Chondrocyte (in vitro differentiated cells): Measurements from ENCODE around the gene DAZAP1. TPM values are rescaled to one million over a fixed set of nuclear protein-coding genes. Genes with fewer than 3 reads are reported as not detected.

Experiments used
- DNase-seq: peaks from one replicate; pipeline ENCODE4 v3.0.0; 2021; ENCODE audit warnings: mixed read lengths, low spot score
- H3K27ac Mint-ChIP-seq: one replicate; pipeline ENCODE4 v1.8.0; 2021; ENCODE audit warnings: mild to moderate bottlenecking, moderate library complexity, mixed read lengths; ENCODE audit not compliant: unreplicated experiment
- H3K27me3 Mint-ChIP-seq: 2 replicates; pipeline ENCODE4 v1.8.0; 2021; ENCODE audit warnings: low read depth, mixed read lengths
- H3K36me3 Mint-ChIP-seq: 2 replicates; pipeline ENCODE4 v1.8.0; 2021; ENCODE audit warnings: low read depth, mixed read lengths
- H3K4me1 Mint-ChIP-seq: 2 replicates; pipeline ENCODE4 v1.8.0; 2021; ENCODE audit warnings: low read depth, mild to moderate bottlenecking, mixed read lengths
- H3K4me3 Mint-ChIP-seq: one replicate; pipeline ENCODE4 v1.8.0; 2021; ENCODE audit warnings: mild to moderate bottlenecking, moderate library complexity, mixed read lengths; ENCODE audit not compliant: unreplicated experiment
- H3K9me3 Mint-ChIP-seq: 2 replicates; pipeline ENCODE4 v1.8.0; 2021; ENCODE audit warnings: low read depth, mixed read lengths
- total RNA-seq: library from RNA; stranded (reverse); gene quantifications from 3 replicates; pipeline ENCODE4 v1.2.1, GENCODE V29; 2021
- TF ChIP-seq, protein P1 (sequence below): fragments of 200-600 bp; sonication (generic); IDR thresholded peaks from 2 replicates; pipeline ENCODE4 v1.5.0; 2021; ENCODE audit warnings: antibody characterized with exemption, mild to moderate bottlenecking, moderate library complexity

Gene DAZAP1
- total RNA-seq, 1 donor from 2014 or later = 88.0 TPM

DNA sequence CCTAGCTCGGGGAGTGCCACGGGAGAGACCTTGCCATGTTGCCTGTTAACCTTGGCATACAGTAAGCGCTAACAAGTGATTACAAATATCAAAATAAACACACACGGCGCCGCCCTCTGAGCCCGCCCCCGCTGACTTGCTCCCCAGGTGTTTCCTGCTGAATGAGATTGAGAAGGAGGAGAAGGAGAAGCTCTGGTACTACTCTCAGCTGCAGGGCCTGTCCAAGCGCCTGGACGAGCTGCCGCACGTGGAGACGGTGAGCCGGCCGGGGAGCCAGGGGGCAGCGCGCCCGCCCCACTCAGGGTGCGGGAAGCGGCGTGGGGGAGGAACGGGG lies 47.6 kb downstream of the DAZAP1 start:
- Mint-ChIP-seq H3K27ac (no peak overlapping the region), H3K36me3 (peaks cover 6% of the 10 kb centered on the region), H3K4me1 (peaks cover 9% of the 10 kb centered on the region), H3K9me3 (no peaks in the 10 kb centered on the region), H3K27me3 (peaks cover 24% of the 10 kb centered on the region), H3K4me3 (no peak overlapping the region)
- TF ChIP-seq, protein P1, sequence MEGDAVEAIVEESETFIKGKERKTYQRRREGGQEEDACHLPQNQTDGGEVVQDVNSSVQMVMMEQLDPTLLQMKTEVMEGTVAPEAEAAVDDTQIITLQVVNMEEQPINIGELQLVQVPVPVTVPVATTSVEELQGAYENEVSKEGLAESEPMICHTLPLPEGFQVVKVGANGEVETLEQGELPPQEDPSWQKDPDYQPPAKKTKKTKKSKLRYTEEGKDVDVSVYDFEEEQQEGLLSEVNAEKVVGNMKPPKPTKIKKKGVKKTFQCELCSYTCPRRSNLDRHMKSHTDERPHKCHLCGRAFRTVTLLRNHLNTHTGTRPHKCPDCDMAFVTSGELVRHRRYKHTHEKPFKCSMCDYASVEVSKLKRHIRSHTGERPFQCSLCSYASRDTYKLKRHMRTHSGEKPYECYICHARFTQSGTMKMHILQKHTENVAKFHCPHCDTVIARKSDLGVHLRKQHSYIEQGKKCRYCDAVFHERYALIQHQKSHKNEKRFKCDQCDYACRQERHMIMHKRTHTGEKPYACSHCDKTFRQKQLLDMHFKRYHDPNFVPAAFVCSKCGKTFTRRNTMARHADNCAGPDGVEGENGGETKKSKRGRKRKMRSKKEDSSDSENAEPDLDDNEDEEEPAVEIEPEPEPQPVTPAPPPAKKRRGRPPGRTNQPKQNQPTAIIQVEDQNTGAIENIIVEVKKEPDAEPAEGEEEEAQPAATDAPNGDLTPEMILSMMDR = no peak
- DNase-seq = no peak

DNA sequence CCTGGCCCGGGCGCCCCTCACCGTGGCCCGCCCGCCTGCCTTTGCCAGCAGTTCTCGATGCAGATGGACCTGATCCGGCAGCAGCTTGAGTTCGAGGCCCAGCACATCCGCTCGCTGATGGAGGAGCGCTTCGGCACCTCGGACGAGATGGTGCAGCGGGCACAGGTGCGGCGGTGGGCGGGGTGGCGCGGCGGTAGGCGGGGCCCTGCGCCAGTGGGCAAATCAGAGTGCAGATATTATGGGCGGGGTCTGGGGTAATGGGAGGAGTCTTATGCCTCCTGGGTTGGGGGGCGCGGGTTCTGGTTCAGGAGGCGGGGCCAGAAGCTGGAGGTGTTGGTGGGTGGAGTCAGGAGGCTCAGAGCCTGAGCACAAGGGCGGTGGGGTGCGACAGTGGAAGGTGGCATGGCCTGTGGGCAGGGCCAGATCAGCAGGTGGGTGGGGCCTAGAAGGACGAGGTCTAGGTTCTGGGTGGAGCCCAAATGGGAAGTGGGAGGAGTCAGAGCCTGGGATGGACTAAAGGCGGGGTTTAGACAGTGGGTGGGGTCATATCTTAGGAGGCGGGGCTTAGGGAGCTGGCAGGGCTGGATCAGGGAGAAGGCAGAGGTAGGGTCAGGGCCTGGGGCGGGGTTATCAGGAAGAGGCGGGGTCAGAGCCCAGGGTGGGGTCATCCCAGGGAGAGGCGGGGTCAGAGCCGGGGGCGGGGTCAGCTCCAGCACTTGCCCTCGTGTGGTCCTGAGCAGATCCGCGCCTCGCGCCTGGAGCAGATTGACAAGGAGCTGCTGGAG lies 48.1 kb downstream of the DAZAP1 start:
- TF ChIP-seq, protein P1 = no peak
- H3K27ac Mint-ChIP-seq = no peak overlapping the region
- no peaks in the 10 kb centered on the region for H3K9me3 Mint-ChIP-seq
- peaks cover 9% of the 10 kb centered on the region for H3K4me1 Mint-ChIP-seq
- peaks cover 6% of the 10 kb centered on the region for H3K36me3 Mint-ChIP-seq
- peaks cover 21% of the 10 kb centered on the region for H3K27me3 Mint-ChIP-seq
- no peak overlapping the region for H3K4me3 Mint-ChIP-seq
- DNase-seq = no peak

DNA sequence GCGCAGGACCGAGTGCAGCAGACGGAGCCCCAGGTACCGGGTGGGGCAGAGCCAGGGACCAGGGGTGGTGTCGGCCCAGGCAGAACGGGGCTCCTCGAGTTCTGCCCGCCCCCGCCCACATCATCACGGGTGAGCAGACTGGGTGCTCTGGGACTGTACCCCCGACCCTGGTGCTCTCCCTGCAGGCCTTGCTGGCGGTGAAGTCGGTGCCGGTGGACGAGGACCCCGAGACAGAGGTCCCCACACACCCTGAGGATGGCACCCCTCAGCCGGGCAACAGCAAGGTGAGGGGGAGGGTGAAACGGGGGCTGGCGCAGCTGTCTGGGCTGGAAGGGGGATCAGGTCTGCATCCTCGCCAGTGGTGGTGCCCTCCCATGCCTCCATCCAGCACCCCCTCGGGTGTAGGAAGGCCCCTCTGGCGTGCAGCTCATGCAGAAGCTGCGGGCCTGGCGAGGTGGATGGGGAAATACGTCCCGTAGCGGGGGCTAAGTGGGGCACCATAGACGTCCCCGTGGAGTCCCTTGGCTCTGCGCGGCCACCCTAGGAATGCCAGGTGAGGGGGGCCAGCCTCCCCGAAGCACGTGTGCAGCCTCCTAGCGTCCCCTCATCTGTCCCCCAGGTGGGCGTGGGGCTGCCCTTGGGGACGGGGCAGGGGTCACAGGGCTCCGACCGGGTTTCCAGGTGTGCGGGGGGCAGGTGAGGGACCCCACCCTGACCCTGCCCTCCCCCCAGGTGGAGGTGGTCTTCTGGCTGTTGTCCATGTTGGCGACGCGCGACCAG lies 48.9 kb downstream of the DAZAP1 start:
- DNase-seq = no peak
- Mint-ChIP-seq H3K27me3 (peaks cover 13% of the 10 kb centered on the region), H3K9me3 (no peaks in the 10 kb centered on the region), H3K27ac (no peak overlapping the region), H3K36me3 (peaks cover 4% of the 10 kb centered on the region), H3K4me3 (no peak overlapping the region), H3K4me1 (peaks cover 4% of the 10 kb centered on the region)
- TF ChIP-seq, protein P1 = no peak

DNA sequence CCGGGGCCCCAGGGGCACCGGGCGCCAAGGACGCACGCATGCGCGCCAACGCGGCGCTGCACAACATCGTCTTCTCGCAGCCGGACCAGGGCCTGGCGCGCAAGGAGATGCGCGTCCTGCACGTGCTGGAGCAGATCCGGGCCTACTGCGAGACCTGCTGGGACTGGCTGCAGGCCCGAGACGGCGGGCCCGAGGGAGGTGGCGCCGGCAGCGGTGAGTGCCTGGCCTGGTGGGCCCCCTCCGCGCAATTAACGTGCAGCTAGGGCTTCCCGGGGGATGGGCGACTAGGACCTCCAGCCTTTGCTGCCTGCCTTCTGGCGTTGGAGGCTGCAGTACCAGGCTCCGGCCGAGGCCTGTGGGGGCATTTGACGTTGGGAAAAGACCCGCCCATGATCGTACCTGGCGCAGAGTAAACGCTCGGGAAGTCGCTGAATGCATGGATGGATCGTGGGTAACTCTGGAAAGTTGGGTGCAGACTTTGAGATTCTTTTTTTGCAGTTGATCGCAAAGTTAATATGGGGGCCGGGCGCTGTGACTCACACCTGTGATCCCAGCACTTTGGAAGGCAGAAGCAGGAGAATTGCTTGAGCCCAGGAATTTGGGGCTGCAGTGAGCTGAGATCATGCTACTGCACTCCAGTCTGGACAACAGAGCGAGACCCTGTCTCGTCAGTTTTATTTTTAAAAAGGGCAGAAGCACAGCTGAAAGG lies 49.8 kb downstream of the DAZAP1 start:
- Mint-ChIP-seq H3K4me3 (no peak overlapping the region), H3K36me3 (peaks cover 4% of the 10 kb centered on the region), H3K9me3 (no peaks in the 10 kb centered on the region), H3K4me1 (peaks cover 4% of the 10 kb centered on the region), H3K27ac (no peak overlapping the region), H3K27me3 (peaks cover 11% of the 10 kb centered on the region)
- TF ChIP-seq, protein P1 = no peak
- no peak for DNase-seq

DNA sequence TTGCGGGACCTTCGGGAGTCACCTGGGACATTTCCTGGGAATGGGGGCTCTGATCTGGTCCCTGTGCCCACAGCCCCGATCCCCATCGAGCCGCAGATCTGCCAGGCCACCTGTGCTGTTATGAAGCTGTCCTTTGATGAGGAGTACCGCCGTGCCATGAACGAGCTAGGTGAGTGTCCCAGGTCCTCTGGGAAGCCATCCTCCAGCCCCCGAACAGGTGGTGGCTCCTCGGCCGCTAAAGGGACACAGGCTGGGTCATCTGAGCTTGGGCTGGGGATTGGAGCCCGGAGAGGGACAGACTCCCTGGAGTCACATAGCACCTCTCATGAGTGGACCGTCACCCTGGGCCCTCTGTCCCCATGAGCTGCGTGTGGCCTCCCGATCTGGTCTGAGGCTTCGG lies 50.5 kb downstream of the DAZAP1 start:
- TF ChIP-seq, protein P1 = no peak
- peaks cover 7% of the 10 kb centered on the region for H3K27me3 Mint-ChIP-seq
- no peaks in the 10 kb centered on the region for H3K9me3 Mint-ChIP-seq
- H3K4me1 Mint-ChIP-seq = peaks cover 4% of the 10 kb centered on the region
- no peak overlapping the region for H3K27ac Mint-ChIP-seq
- H3K4me3 Mint-ChIP-seq = no peak overlapping the region
- peaks cover 4% of the 10 kb centered on the region for H3K36me3 Mint-ChIP-seq
- no peak for DNase-seq
